Neuron (in vitro differentiated cells): ENCODE measurements around the gene ADGRG3.

Experiments used
- H2AFZ ChIP-seq: one replicate; pipeline ENCODE4 v1.6.1; 2013; ENCODE audit warnings: low read depth, mild to moderate bottlenecking, inconsistent platforms, low read length, moderate library complexity
- H3K27me3 ChIP-seq: one replicate; pipeline ENCODE4 v1.6.1; 2013; ENCODE audit warnings: low read length; ENCODE audit not compliant: insufficient read depth
- H3K36me3 ChIP-seq: one replicate; pipeline ENCODE4 v1.6.1; 2013; ENCODE audit warnings: low read length; ENCODE audit not compliant: insufficient read depth
- H3K4me1 ChIP-seq: one replicate; pipeline ENCODE4 v1.6.1; 2013; ENCODE audit warnings: low read length; ENCODE audit not compliant: insufficient read depth
- H3K4me3 ChIP-seq: 2 replicates; pipeline ENCODE4 v1.5.1; 2013; ENCODE audit warnings: mild to moderate bottlenecking, low read length, moderate library complexity
- H3K9me3 ChIP-seq: one replicate; pipeline ENCODE4 v1.6.1; 2013; ENCODE audit warnings: low read length

ADGRG3 gene

DNA sequence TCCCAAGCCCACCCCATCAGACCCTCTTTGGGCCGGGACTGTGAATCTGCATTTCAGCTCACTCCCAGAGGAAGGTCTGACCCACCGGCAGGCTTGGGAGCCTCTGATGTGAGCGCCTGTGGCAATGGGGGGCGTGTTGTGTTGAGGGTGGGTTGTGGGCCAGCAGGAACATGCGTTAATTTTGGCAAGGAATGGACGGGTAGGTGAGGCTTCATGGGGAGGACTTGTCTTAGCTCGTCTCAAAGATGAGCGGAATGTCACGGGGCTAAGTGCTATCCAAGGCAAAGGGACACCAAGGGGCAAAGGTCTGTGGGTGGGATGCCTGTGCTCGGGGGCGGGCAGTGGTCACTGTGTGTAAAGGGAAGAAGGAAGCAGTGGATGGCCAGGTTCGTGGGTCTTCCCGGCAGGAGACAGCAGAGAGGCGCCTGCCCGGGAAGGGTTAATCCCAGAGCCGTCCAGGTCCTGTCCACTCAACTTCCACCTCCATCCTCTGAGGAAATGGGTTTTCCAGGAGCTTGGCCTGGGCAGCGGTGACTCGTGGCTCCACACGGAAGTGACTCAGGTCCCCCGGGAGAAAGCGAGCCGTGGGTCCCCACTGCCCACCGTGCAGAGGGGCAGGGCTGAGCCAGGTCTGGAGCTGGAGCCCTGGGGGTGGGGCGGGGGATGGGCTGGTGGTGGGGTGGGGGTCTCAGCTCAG is 22.3 kb upstream of the ADGRG3 start:
- H3K4me3 ChIP-seq, result no peak overlapping the region
- H2AFZ ChIP-seq, result no peak overlapping the region
- H3K27me3 ChIP-seq, result no peaks in the 10 kb centered on the region
- peaks cover 17% of the 10 kb centered on the region for H3K36me3 ChIP-seq
- H3K9me3 ChIP-seq, result no peaks in the 10 kb centered on the region
- peaks cover 9% of the 10 kb centered on the region for H3K4me1 ChIP-seq

DNA sequence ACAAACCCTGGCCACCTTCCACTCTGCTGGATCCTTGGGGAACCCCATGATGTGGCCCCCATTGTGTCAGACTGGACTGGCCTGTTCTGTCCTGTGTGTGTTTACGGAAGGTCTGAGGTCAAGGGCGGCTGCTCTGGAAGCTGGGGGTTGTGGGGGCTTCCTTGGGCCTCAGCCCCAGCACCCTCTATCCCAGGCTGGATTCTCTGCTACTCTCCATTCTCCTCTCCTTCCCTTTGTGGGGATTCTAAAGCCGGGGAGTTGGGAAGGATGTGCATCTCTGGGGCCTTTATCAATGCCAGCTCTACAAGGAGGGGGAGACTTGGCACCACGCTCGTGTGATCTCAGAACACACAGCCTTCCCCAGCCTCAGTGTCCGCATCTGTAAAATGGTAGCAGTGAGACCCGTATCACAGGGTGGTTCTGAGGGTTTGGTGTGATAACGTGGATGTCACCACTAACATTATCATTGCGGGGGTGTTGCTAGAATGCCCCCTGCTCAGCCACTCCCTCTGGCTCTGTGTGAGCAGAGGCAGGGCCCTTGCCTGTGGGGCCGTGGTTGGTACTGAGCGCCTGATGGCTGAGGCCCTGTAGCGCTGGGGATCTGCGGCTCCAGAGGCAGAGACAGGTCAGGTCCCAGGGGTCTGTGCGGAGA is 21.6 kb upstream of the ADGRG3 start:
- peaks cover 6% of the 10 kb centered on the region for H3K4me1 ChIP-seq
- H3K27me3 ChIP-seq, result no peaks in the 10 kb centered on the region
- no peaks in the 10 kb centered on the region for H3K9me3 ChIP-seq
- peaks cover 22% of the 10 kb centered on the region for H3K36me3 ChIP-seq
- H3K4me3 ChIP-seq, result no peak overlapping the region
- no peak overlapping the region for H2AFZ ChIP-seq

DNA sequence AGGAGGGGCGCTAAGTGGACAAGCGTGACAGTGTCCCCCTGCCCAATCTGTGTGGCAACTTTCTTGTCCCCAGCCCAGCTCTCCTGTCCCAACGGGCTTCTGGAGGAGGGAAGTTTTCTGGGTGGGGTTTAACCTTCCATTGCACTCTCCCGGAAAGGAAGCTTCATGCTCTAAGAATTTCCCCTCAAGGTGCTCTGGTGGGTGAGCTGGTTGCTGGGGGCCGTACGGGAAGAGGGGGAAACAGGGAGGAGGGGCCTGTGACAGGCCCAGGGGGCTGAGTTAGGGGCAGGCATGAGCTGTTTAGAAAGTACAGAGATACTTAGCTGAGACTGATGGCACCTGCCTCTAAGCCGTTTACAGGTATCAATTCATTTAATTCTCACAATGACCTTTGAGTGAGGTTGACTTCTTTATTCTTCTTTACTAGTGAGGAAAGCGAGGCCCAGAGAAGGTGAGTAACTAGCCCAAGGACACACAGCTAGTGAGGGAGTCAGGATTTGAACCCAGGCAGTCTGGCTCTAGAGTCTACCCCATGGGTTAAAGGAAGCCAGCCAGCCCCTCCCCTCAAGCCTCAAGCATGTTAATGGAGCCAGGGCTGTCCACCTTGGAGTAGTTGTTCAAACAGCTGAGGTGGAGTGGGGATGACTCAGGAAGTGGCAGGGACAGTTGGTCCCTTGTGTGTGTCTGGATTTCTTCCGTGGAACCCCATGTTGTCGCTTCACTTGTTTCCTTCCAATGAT is 20.8 kb upstream of the ADGRG3 start:
- H3K4me1 ChIP-seq, result peaks cover 3% of the 10 kb centered on the region
- H3K4me3 ChIP-seq, result no peak overlapping the region
- H2AFZ ChIP-seq, result no peak overlapping the region
- no peaks in the 10 kb centered on the region for H3K9me3 ChIP-seq
- H3K36me3 ChIP-seq, result peaks cover 29% of the 10 kb centered on the region
- no peaks in the 10 kb centered on the region for H3K27me3 ChIP-seq

DNA sequence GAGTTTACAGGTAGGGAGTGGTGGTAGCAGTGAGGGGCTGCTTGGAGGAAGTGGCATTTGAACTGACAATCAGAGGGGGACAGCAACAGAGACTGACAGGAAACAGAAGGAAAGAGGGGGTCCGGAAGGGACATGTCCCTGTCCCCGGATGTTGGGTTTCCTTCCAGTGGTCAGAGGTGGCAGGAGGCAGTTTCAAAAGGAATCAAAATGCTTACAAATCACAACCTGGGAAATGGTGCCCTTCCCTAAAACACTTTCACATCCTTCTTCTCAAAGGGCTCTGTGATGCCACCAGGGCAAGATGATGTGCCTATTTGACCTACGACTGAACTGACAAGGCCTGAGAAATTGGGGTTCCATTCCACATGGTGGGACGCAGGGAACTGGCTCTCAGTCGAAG is 20.0 kb upstream of the ADGRG3 start:
- no peaks in the 10 kb centered on the region for H3K27me3 ChIP-seq
- H3K36me3 ChIP-seq, result peaks cover 29% of the 10 kb centered on the region
- no peaks in the 10 kb centered on the region for H3K9me3 ChIP-seq
- peaks cover 3% of the 10 kb centered on the region for H3K4me1 ChIP-seq
- H3K4me3 ChIP-seq, result no peak overlapping the region
- no peak overlapping the region for H2AFZ ChIP-seq

DNA sequence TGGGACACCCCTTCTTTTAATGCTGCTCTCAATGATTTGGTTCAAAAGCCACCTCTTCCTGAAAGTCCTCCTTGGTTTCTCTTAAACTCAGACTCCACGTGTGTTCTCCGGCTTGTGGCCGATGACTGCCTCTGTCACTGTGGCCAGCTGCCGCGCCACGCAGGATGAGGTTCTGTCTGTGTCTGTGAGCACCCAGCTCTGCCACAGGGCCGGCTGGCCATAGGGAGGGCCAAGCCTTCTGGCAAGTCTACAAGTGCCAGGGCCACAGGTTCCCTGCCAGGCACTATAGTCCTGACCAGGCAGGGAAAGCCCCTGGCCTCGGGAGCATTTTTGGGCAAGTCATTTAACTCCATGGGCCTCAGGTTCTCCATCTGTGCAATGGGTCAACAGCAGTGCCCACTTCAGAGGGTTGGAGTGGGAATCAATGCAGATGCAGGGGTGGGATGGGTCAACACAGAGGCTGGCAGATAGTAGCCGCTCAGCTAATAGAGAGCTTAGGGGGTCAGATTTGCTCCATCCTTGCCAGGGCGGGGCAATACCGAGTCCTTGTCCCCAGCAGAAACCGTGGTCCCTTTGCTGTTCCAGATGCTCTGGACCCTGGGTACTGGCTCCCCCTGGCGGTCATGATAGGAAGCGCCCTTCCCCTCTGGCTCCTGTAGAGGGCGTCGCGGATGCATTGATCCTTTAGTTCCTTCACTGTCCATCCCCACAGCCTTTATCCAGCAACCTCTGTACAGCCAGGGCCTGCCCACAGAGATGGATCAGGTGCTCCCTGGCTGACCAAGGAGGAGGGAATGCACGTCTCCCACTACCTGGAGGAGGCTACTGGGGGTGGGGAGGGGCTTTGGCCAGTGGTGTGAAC is 19.3 kb upstream of the ADGRG3 start:
- Histone ChIP-seq H3K4me3 (no peak overlapping the region), H3K9me3 (no peaks in the 10 kb centered on the region), H3K27me3 (no peaks in the 10 kb centered on the region)

DNA sequence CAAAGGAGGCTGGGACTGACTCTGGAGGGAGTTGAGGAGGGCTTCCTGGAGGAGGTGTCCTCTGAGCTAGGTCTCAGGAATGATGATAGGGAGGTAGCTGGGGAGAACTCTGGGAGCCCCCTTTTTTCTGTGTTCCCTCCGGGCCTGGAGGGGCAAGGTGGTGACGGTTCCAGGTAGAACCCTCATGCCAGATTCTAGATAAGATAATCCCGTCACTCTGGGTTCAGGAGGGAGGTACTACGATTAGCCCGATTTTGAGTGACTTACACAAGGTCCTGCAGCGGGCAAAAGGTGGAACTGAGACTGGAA is 18.7 kb upstream of the ADGRG3 start:
- Histone ChIP-seq H3K36me3 (peaks cover 25% of the 10 kb centered on the region), H3K4me3 (no peak overlapping the region), H2AFZ (no peak overlapping the region), H3K4me1 (peaks cover 3% of the 10 kb centered on the region), H3K27me3 (no peaks in the 10 kb centered on the region), H3K9me3 (no peaks in the 10 kb centered on the region)

More for the DNA sequence above, 19.3 kb upstream of the ADGRG3 start:
- H3K36me3 ChIP-seq, result peaks cover 29% of the 10 kb centered on the region
- H2AFZ ChIP-seq, result no peak overlapping the region
- peaks cover 3% of the 10 kb centered on the region for H3K4me1 ChIP-seq

DNA sequence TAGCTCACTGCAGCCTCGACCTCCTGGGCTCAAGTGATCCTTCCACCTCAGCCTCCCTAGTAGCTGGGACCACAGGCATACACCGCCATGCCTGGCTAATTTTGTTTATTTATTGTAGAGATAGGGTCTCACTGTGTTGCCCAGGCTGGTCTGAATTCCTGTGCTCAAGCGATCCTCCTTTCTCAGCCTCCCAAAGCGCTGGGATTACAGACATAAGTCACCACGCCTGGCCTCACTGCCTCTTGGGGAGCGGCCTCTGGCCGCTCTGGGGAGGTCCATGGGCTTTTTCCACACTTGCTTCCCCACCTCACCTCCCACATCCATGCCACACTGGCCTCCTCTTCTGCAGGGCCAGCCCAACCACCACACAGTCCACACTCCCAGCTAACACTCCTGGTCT is 18.3 kb upstream of the ADGRG3 start:
- Histone ChIP-seq H3K9me3 (no peaks in the 10 kb centered on the region), H3K4me1 (peaks cover 3% of the 10 kb centered on the region), H2AFZ (no peak overlapping the region), H3K36me3 (peaks cover 21% of the 10 kb centered on the region), H3K4me3 (no peak overlapping the region), H3K27me3 (no peaks in the 10 kb centered on the region)

DNA sequence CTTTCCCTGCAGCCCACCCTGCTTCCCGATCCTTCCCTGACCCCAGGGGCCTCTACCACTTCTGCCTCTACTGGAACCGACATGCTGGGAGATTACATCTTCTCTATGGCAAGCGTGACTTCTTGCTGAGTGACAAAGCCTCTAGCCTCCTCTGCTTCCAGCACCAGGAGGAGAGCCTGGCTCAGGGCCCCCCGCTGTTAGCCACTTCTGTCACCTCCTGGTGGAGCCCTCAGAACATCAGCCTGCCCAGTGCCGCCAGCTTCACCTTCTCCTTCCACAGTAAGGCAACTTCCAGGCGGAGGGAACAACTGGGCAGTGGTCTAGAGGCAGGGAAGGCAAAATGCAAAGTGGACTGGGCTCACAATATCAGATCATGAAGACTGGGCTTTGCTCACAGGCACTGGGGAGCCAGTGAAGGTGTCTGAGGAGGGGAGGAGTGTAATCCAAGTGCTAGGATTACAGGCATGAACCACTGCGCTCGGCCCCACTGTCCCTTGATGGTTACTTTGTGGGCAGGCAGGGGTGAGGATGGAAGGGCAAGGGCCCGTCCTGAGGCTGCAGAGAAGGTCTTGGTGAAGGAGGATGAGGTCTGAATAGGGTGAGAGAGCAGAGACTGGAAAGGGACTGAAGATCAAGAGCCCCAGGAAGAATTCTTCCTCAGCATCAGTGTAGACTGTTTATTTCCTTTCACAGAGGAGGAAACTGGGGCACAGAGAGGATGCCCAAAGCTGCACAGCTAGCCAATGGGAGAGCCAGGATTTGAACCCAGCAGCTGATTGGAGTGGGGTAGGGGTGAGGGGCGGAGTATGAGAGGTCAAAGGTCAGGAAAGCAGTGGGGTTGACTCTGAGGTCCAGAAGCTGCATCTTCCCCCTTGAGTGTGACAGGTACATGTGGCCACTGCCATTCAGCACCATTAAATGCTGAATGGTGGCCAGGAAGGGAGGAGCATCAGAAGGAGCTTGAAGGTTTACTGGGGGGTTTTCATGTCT is 16.5 kb upstream of the ADGRG3 start:
- Histone ChIP-seq H3K9me3 (no peaks in the 10 kb centered on the region), H3K4me1 (no peaks in the 10 kb centered on the region), H3K36me3 (peaks cover 37% of the 10 kb centered on the region), H3K4me3 (no peak overlapping the region), H3K27me3 (no peaks in the 10 kb centered on the region), H2AFZ (no peak overlapping the region)

DNA sequence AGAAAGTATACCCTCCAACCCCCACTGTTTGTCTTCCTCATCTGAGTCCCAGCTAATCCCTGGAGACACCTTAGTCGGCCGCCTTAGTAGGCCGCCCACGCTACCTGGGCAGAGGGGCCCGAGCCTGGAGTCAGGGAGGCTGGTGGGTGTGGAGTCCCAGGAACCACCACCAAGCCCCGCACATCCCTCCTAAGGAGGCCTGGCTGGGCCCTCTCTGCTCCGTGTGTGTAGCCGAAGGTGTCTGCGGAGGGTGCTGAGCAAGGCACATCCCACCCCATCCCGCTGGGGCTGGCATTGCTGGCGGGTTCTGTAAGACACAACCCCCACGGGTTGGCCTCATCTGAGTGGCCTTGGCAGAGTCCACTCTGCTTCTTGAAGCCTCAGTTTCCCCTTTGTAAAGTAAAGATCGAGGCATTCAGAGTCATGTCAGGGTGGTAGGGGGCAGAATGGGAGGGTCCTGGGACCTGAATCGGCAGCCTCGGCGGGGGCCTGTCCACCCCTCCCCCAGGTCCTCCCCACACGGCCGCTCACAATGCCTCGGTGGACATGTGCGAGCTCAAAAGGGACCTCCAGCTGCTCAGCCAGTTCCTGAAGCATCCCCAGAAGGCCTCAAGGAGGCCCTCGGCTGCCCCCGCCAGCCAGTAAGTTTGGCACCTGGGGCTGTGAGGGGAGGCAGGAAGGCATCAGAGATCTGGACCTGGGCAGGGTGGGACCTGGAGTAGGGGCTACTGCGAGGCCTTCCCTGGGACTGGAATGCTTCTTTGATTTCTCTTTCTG is 15.2 kb upstream of the ADGRG3 start:
- H3K4me3 ChIP-seq, result no peak overlapping the region
- H3K36me3 ChIP-seq, result peaks cover 35% of the 10 kb centered on the region
- no peaks in the 10 kb centered on the region for H3K9me3 ChIP-seq
- H3K4me1 ChIP-seq, result no peaks in the 10 kb centered on the region
- no peaks in the 10 kb centered on the region for H3K27me3 ChIP-seq
- no peak overlapping the region for H2AFZ ChIP-seq

DNA sequence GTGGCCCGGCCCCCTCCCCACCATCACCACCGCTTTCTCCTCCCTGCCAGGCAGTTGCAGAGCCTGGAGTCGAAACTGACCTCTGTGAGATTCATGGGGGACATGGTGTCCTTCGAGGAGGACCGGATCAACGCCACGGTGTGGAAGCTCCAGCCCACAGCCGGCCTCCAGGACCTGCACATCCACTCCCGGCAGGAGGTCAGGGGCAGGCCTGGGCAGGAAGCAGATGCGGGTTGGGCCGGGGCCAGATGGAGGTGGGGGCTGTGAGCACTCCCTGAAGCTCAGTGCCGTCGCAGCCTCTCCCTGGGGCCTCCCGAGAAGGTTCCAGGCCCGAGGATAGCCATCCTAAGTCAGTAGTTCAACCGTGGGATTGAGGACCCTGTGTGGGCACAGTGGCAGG is 14.2 kb upstream of the ADGRG3 start:
- Histone ChIP-seq H3K9me3 (no peaks in the 10 kb centered on the region), H2AFZ (no peak overlapping the region), H3K4me3 (no peak overlapping the region), H3K4me1 (no peaks in the 10 kb centered on the region), H3K36me3 (peaks cover 45% of the 10 kb centered on the region), H3K27me3 (no peaks in the 10 kb centered on the region)

DNA sequence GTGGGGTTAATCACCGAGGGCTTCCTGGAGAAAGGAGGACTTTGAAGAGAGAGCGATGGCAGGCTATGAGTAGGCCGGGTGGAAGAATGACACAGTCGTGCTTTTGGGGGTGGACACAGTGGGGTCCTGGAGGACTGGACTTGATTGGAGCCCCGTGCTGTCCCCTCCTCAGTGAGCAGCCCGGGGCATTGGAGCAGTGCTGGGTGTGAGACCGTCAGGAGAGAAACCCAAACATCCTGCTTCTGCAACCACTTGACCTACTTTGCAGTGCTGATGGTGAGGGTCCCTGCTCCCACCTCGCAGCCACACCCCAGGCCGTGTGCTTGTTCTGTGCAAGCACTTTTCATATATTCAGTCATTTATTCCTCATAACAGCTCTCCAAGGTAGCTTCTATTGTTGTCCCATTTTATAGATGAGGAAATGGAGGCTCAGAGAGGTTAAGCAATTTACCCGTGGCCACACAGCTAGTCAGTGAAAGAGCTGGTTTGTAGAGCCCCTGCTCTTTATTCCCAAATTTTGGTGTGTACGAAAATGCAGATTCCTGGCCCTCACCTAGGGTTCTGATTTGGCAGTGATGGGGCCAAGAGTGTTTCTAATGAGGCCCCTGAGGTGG is 11.7 kb upstream of the ADGRG3 start:
- Histone ChIP-seq H3K9me3 (no peaks in the 10 kb centered on the region), H3K27me3 (no peaks in the 10 kb centered on the region), H3K4me3 (no peak overlapping the region), H3K4me1 (no peaks in the 10 kb centered on the region), H2AFZ (no peak overlapping the region), H3K36me3 (peaks cover 47% of the 10 kb centered on the region)
